T-cell (primary cell): Measurements from ENCODE around the gene UNC5C. TPM values are rescaled to one million over a fixed set of nuclear protein-coding genes. Genes with fewer than 3 reads are reported as not detected.

Experiments
- ATAC-seq, 4 experiments: fragments of 200-7000 bp in 3 of 4; fragments of 150-1000 bp in 1 of 4; cut with Tn5 transposase; replicated peaks in 1 of 4; 1 replicate in 3 of 4; 2 replicates in 1 of 4; pipeline ENCODE4 v1.10.0; 2021; ENCODE audit warnings: moderate library complexity in 3 of 4, mild to moderate bottlenecking in 2 of 4, moderate number of reproducible peaks in 1 of 4
- CTCF ChIA-PET, 2 donors: fragments of 300-600 bp; sonication (Branson Sonifier 250); formaldehyde crosslinking; loops; one replicate each; lab custom pipeline; 2022; ENCODE audit warnings: antibody characterized with exemption in 2 of 2; lab: Charles Lee
- POLR2A ChIA-PET, 2 donors: fragments of 300-600 bp; sonication (Branson Sonifier 250); formaldehyde crosslinking; loops; one replicate each; lab custom pipeline; 2022; ENCODE audit warnings: antibody characterized with exemption in 2 of 2; lab: Charles Lee
- DNase-seq, 35 experiments: peaks; one replicate each; pipeline versions ENCODE4 v3.0.0 to v3.0.0-alpha.2; 2013 to 2023
- H3K27ac ChIP-seq: one replicate; pipeline ENCODE4 v1.5.1; 2013; ENCODE audit warnings: low read length
- H3K27me3 ChIP-seq, 2 experiments: replicated peaks in 1 of 2; 1 replicate in 1 of 2; 2 replicates in 1 of 2; pipeline versions ENCODE4 v1.6.1 to v1.7.0; 2013; ENCODE audit warnings: low read length in 1 of 2, mixed read lengths in 1 of 2; ENCODE audit not compliant: control insufficient read depth in 2 of 2, insufficient read depth in 2 of 2; ENCODE audit errors: extremely low read depth in 1 of 2
- H3K36me3 ChIP-seq, 2 donors: 1 replicate in 1 of 2; 2 replicates in 1 of 2; pipeline versions ENCODE4 v1.6.1 to v1.7.0; 2013; ENCODE audit warnings: low read length in 1 of 2; ENCODE audit not compliant: control insufficient read depth in 2 of 2, insufficient read depth in 1 of 2; ENCODE audit errors: extremely low read depth in 1 of 2
- H3K4me1 ChIP-seq, 2 experiments: 1 replicate in 1 of 2; 2 replicates in 1 of 2; pipeline versions ENCODE4 v1.6.1 to v1.7.0; 2013; ENCODE audit warnings: low read length in 2 of 2, mixed read lengths in 1 of 2; ENCODE audit not compliant: insufficient read depth in 2 of 2, control insufficient read depth in 1 of 2; ENCODE audit errors: extremely low read depth in 1 of 2
- H3K4me3 ChIP-seq, 2 donors: 1 replicate in 1 of 2; 2 replicates in 1 of 2; pipeline versions ENCODE4 v1.5.1 to v1.7.0; 2013; ENCODE audit warnings: mild to moderate bottlenecking in 2 of 2, low read length in 1 of 2, moderate library complexity in 1 of 2; ENCODE audit not compliant: control insufficient read depth in 1 of 2; ENCODE audit errors: extremely low read depth in 1 of 2
- H3K9me3 ChIP-seq: 2 replicates; pipeline ENCODE4 v1.7.0; 2013
- H3K27ac Mint-ChIP-seq, 2 donors: one replicate each; pipeline ENCODE4 v1.8.0; 2020 to 2021; ENCODE audit warnings: mild to moderate bottlenecking in 2 of 2, mixed read lengths in 2 of 2
- H3K27me3 Mint-ChIP-seq, 2 donors: one replicate each; pipeline ENCODE4 v1.8.0; 2021 to 2022; ENCODE audit warnings: mixed read lengths in 2 of 2
- H3K36me3 Mint-ChIP-seq: one replicate; pipeline ENCODE4 v1.8.0; 2021; ENCODE audit warnings: mixed read lengths
- H3K4me1 Mint-ChIP-seq, 3 donors: one replicate each; pipeline ENCODE4 v1.8.0; 2020 to 2022; ENCODE audit warnings: mixed read lengths in 3 of 3, mild to moderate bottlenecking in 1 of 3
- H3K4me3 Mint-ChIP-seq, 3 donors: one replicate each; pipeline ENCODE4 v1.8.0; 2020 to 2022; ENCODE audit warnings: mild to moderate bottlenecking in 3 of 3, mixed read lengths in 3 of 3, moderate library complexity in 3 of 3
- H3K9me3 Mint-ChIP-seq, 3 donors: one replicate each; pipeline ENCODE4 v1.8.0; 2020 to 2022; ENCODE audit warnings: mixed read lengths in 3 of 3
- WGBS: methylation state at CpG from one replicate; pipeline ENCODE4 v1.1.5; 2013; ENCODE audit warnings: missing lambda C conversion rate; ENCODE audit not compliant: insufficient coverage; 5-methylcytosine and 5-hydroxymethylcytosine counted together
- total RNA-seq, 35 experiments: library from RNA in 6 of 35; stranded (reverse) in 6 of 35; fragments of 120-200 nt in 1 of 35; gene quantifications; one replicate each; pipeline versions ENCODE4 v1.2.1 to v1.2.4 and lab custom pipeline; 2013 to 2026

Gene UNC5C
- total RNA-seq, 5 donors from 2014 or later (not counting 1 experiment from before 2014, with no cell fraction given), result not detected

DNA sequence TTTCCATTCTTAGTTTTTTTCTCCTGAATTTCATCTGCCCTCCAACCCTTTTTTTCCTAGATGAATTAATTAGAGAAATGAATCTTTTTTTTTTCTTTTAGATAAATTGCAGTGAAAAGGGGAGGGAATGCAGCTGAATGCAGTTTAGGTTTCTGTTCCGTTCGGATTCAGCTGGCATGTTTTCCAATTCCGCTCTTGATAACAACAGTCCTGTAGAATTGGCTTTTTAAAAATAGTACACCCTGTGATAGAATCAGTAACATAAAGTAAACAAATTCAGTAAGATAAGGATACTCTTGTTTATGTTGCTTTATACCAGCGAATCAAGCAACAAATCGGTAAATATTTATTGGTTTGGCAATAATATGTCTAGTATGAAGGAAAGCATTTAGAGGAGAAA, 103.5 kb downstream of the UNC5C start:
- CTCF ChIA-PET, result no interaction called here
- no peaks in the 10 kb centered on the region for H3K4me1 Mint-ChIP-seq
- H3K4me1 ChIP-seq, result no peaks in the 10 kb centered on the region
- H3K4me3 Mint-ChIP-seq, result no peak overlapping the region
- no peaks in the 10 kb centered on the region for H3K36me3 ChIP-seq
- no peak overlapping the region for H3K27ac Mint-ChIP-seq
- 100% methylated on average over 2 of the region's 5 CpGs for WGBS
- ATAC-seq, result no peak
- no peak overlapping the region for H3K27ac ChIP-seq
- POLR2A ChIA-PET, result no interaction called here
- no peaks in the 10 kb centered on the region for H3K36me3 Mint-ChIP-seq
- H3K4me3 ChIP-seq, result no peak overlapping the region
- H3K27me3 Mint-ChIP-seq, result no peaks in the 10 kb centered on the region
- no peaks in the 10 kb centered on the region for H3K9me3 ChIP-seq
- H3K9me3 Mint-ChIP-seq, result no peaks in the 10 kb centered on the region
- DNase-seq, result no peak
- no peaks in the 10 kb centered on the region for H3K27me3 ChIP-seq

DNA sequence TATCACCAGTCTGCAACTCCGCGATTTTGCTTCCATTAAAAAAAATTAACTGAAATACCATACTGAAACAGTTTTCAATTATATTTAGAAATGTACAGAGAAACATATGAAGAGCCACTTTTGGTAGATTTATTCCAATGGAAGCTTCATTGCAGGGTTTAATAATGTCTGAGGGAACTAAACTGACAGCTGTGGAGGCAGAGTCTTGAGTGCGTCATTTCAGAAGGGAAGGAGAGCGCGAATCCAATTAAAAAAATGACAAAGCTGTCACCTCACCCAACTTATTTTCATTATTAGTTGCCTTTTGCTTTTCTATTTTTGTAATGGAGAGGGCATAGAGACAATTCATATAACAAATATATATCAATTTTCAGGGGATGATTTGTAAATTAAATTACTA, 104.0 kb downstream of the UNC5C start:
- ChIA-PET POLR2A (no interaction called here), CTCF (no interaction called here)
- no peaks in the 10 kb centered on the region for H3K9me3 ChIP-seq
- no peaks in the 10 kb centered on the region for H3K36me3 ChIP-seq
- no peak overlapping the region for H3K4me3 Mint-ChIP-seq
- H3K36me3 Mint-ChIP-seq, result no peaks in the 10 kb centered on the region
- ATAC-seq (no peak), DNase-seq (no peak)
- H3K27ac Mint-ChIP-seq, result no peak overlapping the region
- H3K4me1 Mint-ChIP-seq, result no peaks in the 10 kb centered on the region
- H3K27ac ChIP-seq, result no peak overlapping the region
- no peaks in the 10 kb centered on the region for H3K9me3 Mint-ChIP-seq
- no peak overlapping the region for H3K4me3 ChIP-seq
- H3K27me3 ChIP-seq, result no peaks in the 10 kb centered on the region
- WGBS, result no CpG with 5 or more reads among the region's 5 CpGs
- H3K4me1 ChIP-seq, result no peaks in the 10 kb centered on the region
- H3K27me3 Mint-ChIP-seq, result no peaks in the 10 kb centered on the region

DNA sequence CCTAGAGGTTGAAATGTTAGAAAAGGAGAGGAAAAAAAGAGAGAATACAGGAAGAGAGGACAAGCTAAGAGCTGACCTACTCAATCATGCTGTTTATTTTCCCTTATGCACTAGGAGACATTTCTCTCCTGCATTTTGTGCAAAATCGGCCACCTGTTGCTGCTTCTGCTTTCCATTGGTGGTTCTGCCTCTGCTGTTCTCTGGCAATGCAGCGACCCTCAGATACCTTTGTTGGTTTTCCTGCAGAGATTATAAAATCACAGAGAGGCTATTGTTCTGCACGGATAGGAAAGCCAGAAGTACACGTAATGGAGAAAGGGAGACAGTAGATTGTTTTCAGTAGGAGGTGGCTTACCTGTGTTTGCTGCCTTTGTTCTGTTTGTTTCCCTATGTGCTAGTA, 108.9 kb downstream of the UNC5C start:
- WGBS, result 62% methylated on average over 4 of the region's 4 CpGs
- ChIA-PET CTCF (no interaction called here), POLR2A (no interaction called here)
- Mint-ChIP-seq H3K9me3 (no peaks in the 10 kb centered on the region), H3K4me1 (no peaks in the 10 kb centered on the region), H3K27ac (no peak overlapping the region), H3K36me3 (no peaks in the 10 kb centered on the region), H3K27me3 (no peaks in the 10 kb centered on the region), H3K4me3 (no peak overlapping the region)
- DNase-seq, result no peak
- Histone ChIP-seq H3K4me1 (no peaks in the 10 kb centered on the region), H3K27ac (no peak overlapping the region), H3K9me3 (no peaks in the 10 kb centered on the region), H3K36me3 (no peaks in the 10 kb centered on the region), H3K4me3 (no peak overlapping the region), H3K27me3 (no peaks in the 10 kb centered on the region)
- ATAC-seq, result no peak

DNA sequence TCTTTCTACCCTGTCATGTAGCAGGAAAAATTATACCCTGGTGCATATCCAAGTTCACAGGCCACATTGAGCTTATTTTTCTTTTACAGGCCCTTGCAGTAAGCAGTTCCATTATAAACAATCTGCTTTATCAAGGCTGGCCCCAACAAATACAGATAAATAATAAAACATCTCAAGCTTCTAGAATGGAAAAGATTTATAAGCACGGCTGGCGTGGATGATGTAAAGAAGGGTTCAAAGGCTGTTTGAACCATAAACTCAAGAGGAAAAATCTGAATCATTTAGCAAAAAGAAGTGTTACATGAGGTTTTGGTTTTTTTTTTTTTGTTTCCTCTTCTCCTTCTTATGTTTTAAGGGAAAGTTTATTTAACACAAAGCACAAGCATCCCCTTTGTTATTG, 109.7 kb downstream of the UNC5C start:
- DNase-seq (no peak), ATAC-seq (no peak)
- Mint-ChIP-seq H3K27me3 (no peaks in the 10 kb centered on the region), H3K27ac (no peak overlapping the region), H3K4me1 (no peaks in the 10 kb centered on the region), H3K36me3 (no peaks in the 10 kb centered on the region), H3K4me3 (no peak overlapping the region), H3K9me3 (no peaks in the 10 kb centered on the region)
- Histone ChIP-seq H3K9me3 (no peaks in the 10 kb centered on the region), H3K4me1 (no peaks in the 10 kb centered on the region), H3K27ac (no peak overlapping the region), H3K27me3 (no peaks in the 10 kb centered on the region), H3K36me3 (no peaks in the 10 kb centered on the region), H3K4me3 (no peak overlapping the region)
- POLR2A ChIA-PET, result no interaction called here
- CTCF ChIA-PET, result no interaction called here
- WGBS, result no CpG with 5 or more reads among the region's 2 CpGs

DNA sequence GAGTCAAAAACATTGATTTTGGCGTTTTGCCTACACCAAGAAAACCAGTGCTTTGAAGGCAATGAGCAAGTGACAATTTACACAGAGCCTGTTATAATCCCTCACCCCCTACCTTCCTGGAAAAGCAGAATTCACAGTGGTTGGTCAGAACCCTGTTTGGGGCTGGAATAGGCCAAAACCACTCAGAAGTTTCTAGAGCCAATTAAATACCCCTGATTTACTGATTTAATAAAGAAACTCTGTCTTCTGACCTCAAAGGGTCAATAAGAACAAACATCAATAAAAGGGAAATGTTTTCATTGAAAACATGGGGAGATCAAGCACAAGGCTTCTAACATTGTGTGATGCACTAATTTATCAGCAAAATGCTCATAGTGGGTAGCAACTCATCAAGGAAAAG, 116.3 kb downstream of the UNC5C start:
- Histone ChIP-seq H3K4me3 (no peak overlapping the region), H3K4me1 (no peaks in the 10 kb centered on the region), H3K9me3 (no peaks in the 10 kb centered on the region), H3K27me3 (no peaks in the 10 kb centered on the region), H3K27ac (no peak overlapping the region), H3K36me3 (no peaks in the 10 kb centered on the region)
- ATAC-seq (no peak), DNase-seq (no peak)
- H3K36me3 Mint-ChIP-seq, result no peaks in the 10 kb centered on the region
- no peaks in the 10 kb centered on the region for H3K9me3 Mint-ChIP-seq
- H3K4me3 Mint-ChIP-seq, result no peak overlapping the region
- ChIA-PET CTCF (no interaction called here), POLR2A (no interaction called here)
- H3K4me1 Mint-ChIP-seq, result no peaks in the 10 kb centered on the region
- H3K27ac Mint-ChIP-seq, result no peak overlapping the region
- peaks cover 0 to 4% of the 10 kb centered on the region in 2 donors for H3K27me3 Mint-ChIP-seq
- 43% methylated on average over 1 of the region's 1 CpG for WGBS

DNA sequence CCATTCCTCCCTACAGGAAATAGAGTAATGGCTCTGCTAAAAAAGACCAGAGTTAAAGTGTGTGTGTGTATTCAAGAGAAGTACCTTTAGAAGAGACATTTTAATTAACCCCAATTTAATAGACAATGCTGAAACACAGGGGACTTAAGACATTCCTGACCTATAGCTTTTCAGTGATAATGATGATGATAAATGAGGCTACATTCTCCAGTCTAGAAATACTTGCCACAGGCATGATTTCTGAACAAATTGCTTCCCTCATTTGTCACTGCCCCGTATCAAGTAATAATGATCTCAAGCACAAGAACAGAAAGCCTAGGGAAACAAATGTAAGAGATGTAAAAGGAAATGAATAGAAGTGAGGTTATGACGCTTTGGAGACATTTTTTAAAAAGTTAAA, 117.1 kb downstream of the UNC5C start:
- DNase-seq, result no peak
- CTCF ChIA-PET, result no interaction called here
- Histone ChIP-seq H3K4me3 (no peak overlapping the region), H3K36me3 (no peaks in the 10 kb centered on the region), H3K4me1 (no peaks in the 10 kb centered on the region), H3K27ac (no peak overlapping the region), H3K9me3 (no peaks in the 10 kb centered on the region), H3K27me3 (no peaks in the 10 kb centered on the region)
- Mint-ChIP-seq H3K36me3 (no peaks in the 10 kb centered on the region), H3K9me3 (no peaks in the 10 kb centered on the region), H3K4me3 (no peak overlapping the region), H3K27me3 (peaks cover 0 to 4% of the 10 kb centered on the region in 2 donors), H3K4me1 (peaks cover 0 to 4% (median 3%) of the 10 kb centered on the region in 3 donors), H3K27ac (no peak overlapping the region)
- whole genome bisulfite sequencing, result no CpG with 5 or more reads among the region's 2 CpGs
- POLR2A ChIA-PET, result no interaction called here
- no peak for ATAC-seq

DNA sequence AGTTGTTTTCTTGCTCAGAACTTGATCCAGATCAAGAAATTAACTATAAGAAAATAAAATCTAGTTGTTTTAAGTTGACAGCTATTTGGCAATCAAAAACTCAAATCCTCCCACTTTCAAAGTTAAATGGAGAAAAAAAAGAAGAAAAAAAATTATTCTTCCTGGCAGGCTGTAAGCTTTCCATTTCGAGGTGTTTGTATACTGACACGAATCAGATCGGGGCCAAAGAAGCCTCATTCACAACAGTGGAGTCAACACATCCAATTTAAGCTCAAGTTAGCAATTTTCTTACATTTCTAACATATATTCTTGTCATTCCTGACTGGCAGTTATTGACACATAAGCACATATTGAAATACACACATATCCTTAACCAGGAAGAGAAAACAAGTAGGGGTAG, 119.4 kb downstream of the UNC5C start:
- H3K36me3 ChIP-seq, result no peaks in the 10 kb centered on the region
- H3K27me3 ChIP-seq, result no peaks in the 10 kb centered on the region
- no peak overlapping the region for H3K27ac ChIP-seq
- ChIA-PET POLR2A (no interaction called here), CTCF (no interaction called here)
- H3K27ac Mint-ChIP-seq, result no peak overlapping the region
- no peak overlapping the region for H3K4me3 Mint-ChIP-seq
- peaks cover 0 to 4% of the 10 kb centered on the region in 2 donors for H3K27me3 Mint-ChIP-seq
- no peaks in the 10 kb centered on the region for H3K4me1 ChIP-seq
- no peaks in the 10 kb centered on the region for H3K9me3 ChIP-seq
- peaks cover 0 to 4% (median 3%) of the 10 kb centered on the region in 3 donors for H3K4me1 Mint-ChIP-seq
- DNase-seq (no peak), ATAC-seq (no peak)
- WGBS, result 82% methylated on average over 3 of the region's 3 CpGs
- no peaks in the 10 kb centered on the region for H3K36me3 Mint-ChIP-seq
- no peak overlapping the region for H3K4me3 ChIP-seq
- H3K9me3 Mint-ChIP-seq, result no peaks in the 10 kb centered on the region
